Measurements from ENCODE around the gene SLC35F4.

SLC35F4 gene

DNA sequence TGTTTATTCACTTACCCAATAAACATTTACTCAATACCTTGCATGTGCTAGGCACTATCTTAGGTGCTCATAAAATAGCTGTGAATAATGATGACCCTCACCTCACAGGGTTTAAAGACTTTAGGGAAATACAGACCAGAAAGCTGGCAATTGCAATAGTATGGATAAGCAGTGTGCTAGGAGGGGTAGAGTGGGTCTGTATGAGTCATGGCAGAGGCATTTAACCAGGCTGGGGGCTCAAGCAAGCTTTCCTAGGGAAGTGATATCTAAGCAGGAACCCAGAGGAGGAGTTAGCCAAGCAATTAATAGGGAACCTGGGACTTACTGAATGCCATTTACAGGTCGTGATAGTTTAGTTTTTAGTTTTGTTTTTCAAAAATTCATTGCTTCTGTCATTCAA lies 248.4 kb downstream of the SLC35F4 start:
- DNase-seq (ENCODE audit: low read depth): no peak

DNA sequence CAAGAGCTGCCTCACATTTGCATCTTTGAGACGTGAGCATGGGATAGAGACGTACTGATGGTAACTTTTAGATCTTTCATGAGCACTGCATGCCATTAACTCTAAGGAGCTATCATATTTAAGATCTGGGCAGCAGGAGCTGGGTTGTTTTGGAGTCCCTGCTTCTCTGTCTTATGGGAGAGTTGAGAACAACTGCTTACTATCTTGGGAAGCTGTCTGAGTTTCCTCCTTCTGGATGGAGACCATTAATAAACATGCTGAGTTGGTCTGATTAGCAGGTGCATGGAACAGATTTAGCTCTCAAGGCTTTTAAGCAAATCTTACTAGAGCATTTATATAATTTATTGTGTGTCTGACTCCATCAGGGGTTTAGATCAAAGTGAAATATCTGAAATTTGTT lies 252.9 kb downstream of the SLC35F4 start:
- no peak for DNase-seq (ENCODE audit: low read depth)

DNA sequence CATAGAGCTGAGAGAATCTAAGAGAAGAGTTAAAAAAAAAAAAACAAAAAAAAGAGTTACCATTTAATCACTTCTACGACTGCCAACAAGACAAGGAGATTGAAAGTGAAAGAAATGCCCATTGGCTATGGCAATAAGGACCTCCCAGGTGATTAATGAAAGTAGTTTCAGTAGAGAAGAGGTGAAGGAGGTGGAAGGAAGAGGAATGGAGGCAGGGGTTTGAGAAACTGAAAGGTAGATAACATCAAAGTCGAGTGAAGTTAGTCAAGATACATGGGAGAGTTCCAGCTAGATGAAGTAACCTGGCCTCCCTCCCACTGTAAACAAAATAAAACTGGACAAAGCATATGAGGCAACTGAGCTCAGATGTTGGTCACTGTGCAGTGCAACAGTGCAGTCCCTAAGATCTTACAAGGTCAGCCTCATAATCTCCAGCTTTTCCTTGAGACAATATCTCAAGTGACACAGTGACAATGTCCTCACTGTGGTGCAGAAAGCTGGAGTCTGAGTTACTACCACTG lies 254.3 kb downstream of the SLC35F4 start:
- no peak for DNase-seq (ENCODE audit: low read depth)

DNA sequence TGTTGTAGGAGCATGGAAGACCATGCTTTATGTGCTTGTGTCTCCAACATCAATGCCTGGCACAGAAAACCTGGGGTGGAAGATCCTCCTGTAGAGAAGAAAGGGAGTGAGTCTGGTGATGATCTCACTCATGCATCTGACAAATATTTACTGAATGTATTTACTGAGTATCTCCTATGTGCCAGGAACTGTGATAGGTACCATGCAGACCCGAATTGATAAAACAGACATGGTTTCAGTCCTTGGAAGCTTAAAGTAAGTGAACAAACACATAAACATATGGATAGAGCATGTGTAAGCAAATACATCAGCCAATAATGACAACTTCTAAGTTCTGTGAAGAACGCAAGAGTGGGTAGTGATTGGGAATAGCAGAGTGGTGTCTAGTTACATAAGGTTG lies 255.3 kb downstream of the SLC35F4 start:
- DNase-seq (ENCODE audit: low read depth): no peak

- no peak for DNase-seq (ENCODE audit: low read depth)
Observed at GRCh38 chr14:57609192-57610075, 256.5 kb downstream of the SLC35F4 start.

DNA sequence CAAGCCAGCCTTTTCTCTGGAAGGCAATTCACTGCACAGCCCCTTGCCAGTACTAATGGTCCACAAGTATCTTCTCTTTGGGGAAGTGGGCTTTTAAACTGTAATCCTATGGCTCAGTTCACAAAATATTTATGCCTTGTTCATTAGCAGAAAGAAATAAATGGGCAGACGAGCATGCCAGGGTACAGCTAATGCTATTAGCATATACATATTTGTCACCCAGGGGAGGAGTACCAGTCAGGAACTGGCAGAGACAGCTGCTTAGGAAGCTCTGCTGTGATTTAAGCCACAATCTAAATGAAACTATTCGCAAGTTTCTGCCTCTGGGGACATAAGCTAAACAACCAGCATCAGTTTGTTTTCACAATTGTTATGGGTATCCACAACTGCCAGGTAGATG lies 258.8 kb downstream of the SLC35F4 start:
- DNase-seq (ENCODE audit: low read depth): no peak

- DNase-seq (ENCODE audit: low read depth): no peak
Observed at GRCh38 chr14:57583396-57583795, 282.5 kb downstream of the SLC35F4 start.

DNA sequence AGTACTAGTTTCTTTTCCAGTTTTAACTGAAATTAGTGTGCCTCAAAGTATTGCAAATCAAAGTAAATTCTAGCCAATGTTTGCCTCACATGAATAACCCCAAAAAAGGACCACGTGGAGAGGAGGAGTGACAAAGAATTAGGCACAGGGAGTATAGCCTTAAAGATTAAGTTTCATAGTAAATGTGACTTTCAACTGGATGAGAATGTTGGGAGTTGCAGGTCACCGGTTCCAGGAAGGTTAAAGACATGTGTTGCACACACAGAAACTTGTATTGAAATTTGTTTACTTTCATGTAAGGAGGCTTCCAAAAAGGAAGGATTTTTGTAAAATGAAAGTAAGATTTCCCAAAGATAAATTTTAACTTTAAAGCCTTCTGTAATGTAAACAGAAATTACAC lies 283.1 kb downstream of the SLC35F4 start:
- DNase-seq (ENCODE audit: low read depth): no peak

GRCh38 chr14:57578801-57579200 lies 287.1 kb downstream of the SLC35F4 start:
- DNase-seq (ENCODE audit: low read depth): no peak

DNA sequence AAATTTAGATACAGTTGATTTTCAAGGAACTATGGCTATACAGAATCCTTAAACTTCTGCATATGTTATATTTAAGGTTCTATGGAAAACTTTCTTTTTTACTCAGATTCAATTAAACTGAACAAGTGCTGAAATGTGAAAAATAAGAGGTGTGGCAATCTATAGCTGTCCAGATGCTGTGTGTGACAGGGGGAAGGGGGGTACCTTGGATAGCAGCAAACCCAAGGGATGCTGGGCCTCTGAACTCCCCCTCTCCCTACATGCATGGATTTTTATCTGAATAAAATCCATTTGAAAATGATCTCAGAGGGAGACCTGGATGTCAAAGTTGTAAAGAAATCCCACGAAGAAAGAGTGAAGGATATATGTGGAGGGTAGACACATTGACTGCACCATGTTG lies 289.4 kb downstream of the SLC35F4 start:
- no peak for DNase-seq (ENCODE audit: low read depth)

- DNase-seq (ENCODE audit: low read depth): no peak
Observed at GRCh38 chr14:57575482-57575881, 290.4 kb downstream of the SLC35F4 start.

DNA sequence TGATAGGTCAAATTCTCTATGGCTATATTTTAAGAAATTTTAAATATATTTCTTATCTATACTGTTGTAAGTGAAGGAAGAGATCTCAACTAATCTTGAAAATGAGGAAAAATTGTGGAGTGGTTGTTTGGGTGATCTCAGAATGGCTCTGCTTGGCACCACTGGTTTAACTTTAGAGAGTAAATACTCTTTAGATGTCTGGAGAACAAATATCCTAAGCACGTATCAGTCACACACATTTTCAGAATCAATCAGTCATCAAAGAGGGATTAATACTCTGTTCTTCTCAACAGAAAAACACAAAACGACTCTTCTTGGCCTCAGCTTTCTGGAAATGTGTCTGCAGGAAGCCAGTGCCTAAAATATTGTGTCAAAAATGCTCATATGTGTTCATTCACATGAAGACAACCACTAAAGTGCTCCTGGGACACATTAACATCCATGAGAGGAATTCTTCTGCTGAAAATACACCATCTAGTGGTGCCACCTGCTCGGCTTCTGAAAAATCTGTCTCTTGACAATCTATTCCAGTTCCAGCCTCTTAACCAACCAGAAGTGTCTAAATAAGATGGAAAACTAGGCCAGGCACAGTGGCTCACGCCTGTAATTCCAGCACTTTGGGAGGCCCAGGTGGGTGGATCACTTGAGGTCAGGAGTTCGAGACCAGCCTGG lies 291.1 kb downstream of the SLC35F4 start:
- DNase-seq (ENCODE audit: low read depth): no peak

DNA sequence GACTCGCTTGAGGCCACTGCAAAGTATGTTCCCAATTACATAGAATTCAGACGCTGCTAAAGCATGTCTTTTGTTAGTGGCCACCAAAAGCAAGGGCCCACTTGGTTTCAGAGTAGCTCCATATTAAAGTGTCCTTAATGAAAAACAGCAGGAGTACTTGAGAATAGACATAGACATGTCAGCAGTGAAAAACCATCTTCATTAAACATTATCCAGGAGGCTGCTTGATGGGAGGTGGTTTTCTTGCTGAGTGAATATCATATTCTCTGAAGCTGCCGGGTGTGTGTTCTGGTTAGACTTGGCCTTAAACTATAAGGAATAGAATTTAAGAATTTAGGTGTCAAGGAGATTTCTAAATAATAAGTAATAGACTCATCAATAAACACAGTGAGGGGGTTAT lies 292.7 kb downstream of the SLC35F4 start:
- DNase-seq (ENCODE audit: low read depth): no peak

DNA sequence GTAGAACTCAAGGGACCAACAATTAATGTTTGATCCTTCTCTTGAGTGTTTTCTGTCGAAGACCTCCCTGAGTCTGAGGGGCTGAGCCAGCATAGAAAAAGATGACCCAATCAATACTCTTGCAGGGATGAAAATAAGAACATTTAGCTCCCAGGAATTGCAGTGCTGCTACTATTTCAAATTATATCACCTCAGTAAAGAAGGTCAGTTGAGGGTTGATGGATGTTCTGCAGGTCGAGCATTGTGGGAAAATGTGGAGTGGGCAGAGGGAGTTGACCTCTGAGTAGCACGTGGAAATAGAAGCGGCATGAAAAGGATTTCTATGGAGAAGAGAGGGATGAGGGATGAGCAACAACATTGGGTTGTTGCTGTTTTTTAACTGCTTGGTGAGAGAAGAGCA lies 297.3 kb downstream of the SLC35F4 start:
- DNase-seq (ENCODE audit: low read depth): no peak

DNA sequence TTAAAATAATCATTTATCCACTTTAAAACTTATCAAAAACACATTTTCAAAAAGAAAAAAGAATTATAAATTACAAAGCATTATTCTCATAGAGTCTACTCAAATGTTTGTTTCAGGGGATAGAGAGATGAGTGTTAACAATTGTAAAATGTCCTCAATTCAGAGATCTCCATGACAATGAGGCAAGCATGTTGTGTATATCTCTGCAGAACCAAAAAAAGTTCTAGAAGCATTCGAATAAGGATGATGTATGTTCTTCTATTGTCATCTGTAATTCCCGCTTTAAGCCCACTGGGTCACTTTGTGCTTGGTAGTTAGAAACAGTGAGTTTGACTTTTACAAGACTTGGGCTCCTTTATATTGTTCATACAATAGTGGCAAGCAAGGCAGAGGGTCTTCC lies 298.7 kb downstream of the SLC35F4 start:
- no peak for DNase-seq (ENCODE audit: low read depth)

DNA sequence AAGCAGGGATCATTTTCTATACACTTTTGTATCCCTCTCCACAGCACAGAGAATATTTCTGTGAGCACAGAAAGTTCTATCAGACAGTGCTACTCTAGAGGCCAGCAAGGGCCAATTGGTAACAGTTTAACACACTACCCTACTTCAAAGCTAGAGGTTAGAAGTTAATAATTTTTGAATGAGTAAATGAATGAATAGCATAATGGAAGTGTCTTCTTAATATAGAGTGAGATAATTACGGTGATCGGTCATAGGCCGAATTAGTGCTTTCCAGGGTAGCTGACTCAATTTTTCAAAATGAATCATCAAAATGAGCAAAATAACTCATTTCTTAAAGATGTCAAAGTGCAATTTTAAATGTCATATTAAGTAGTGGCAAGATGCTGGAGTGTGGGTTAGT lies 305.2 kb downstream of the SLC35F4 start:
- no peak for DNase-seq (ENCODE audit: low read depth)

- no peak for DNase-seq (ENCODE audit: low read depth)
Observed at GRCh38 chr14:57559576-57559975, 306.3 kb downstream of the SLC35F4 start.

DNA sequence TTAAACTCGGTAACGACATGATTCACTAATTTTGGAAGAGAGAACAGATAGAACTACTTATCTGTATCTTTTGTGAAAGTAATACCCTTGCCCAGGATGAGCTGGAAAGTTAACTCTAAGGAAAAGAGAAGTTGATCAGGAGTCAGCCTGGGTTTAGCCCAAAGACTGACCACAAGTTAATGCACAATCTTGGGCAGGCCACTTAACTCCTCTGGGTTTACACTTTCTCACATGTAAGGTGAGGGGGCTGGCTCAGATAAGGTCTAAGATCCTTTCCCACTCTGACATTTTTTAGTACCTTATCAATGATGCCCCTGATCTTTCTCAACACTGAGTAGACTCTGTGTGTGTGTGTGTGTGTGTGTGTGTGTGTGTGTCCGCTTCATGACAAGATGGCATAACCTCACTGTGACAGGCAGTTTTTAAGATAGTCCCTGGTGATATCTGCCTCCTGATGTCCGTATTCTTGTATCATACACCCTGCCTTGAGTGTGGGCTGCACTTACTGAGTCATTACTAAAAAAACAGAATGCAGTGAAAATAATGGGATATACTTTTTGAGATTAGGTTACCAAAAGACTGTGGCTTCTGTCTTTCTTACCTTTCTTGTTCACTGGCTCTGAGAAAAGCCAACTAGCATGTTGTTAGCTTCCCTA lies 316.0 kb downstream of the SLC35F4 start:
- no peak for DNase-seq (ENCODE audit: low read depth)

GRCh38 chr14:57549016-57549564 lies 316.8 kb downstream of the SLC35F4 start:
- no peak for DNase-seq (ENCODE audit: low read depth)

DNA sequence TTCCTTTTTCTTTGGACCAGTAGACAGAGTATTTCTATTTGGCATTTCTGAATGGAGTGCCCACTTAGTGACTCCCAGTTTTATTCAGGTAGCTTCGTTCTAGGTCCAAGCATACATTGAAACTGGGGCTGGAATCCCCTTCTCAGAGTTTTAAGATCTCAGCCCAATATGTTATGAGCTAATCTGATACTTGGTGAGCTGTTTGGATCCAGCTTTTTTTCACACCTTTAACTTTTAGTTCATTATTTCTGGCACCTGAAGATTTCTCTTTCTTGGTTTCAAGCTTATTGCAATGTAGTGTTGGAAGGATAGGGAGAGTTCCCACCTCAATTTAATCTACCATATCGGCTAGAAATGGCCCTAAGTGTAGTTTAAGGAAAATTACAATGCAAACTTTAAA lies 318.8 kb downstream of the SLC35F4 start:
- no peak for DNase-seq (ENCODE audit: low read depth)

- no peak for DNase-seq (ENCODE audit: low read depth)
Observed at GRCh38 chr14:57533214-57533613, 332.7 kb downstream of the SLC35F4 start.

GRCh38 chr14:57530571-57530970 lies 335.3 kb downstream of the SLC35F4 start:
- no peak for DNase-seq (ENCODE audit: low read depth)

DNA sequence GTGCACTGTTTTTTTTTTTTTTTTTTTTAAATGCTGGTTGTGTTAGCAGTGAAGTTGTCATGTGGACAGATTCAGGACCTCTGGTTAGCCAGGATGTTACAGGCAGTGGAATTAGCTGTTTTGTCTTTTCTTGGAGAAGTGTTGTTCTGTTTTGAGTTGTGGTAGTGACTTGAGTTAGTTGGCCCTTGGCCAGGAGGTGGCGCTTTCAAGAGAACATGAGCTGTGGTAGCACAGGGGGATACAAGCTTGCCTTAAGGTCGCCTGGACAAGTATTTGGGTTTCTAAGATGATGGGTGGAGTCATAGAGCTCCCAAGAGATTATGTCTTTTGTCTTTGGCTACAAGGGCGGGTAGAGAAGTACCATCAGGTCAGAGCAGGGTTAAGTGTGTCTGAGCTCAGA lies 338.9 kb downstream of the SLC35F4 start:
- no peak for DNase-seq (ENCODE audit: low read depth)
